ENCODE data around the gene CHST4.

GRCh38 chr16:71568551-71568950, 42.3 kb downstream of the CHST4 start:
- no peak for TF ChIP-seq ETV6 (IDR thresholded peaks at IDR 0.05; ENCODE audit: borderline replicate concordance in 1 of 2, low read depth in 2 of 2, low read length in 1 of 2)
- no peak for TF ChIP-seq ETV6 (CRISPR knock-in tag; IDR thresholded peaks at IDR 0.05; ENCODE audit: borderline replicate concordance)
- TF ChIP-seq POLR2A (conservative IDR thresholded peaks at IDR 0.05), result no peak
- no peak for TF ChIP-seq CTCF (IDR thresholded peaks at IDR 0.05 in 2 of 3, conservative IDR thresholded peaks at IDR 0.05 in 1 of 3; ENCODE audit: insufficient read depth in 2 of 3, low read depth in 1 of 3, low read length in 3 of 3)
- TF ChIP-seq MAFF (IDR thresholded peaks at IDR 0.05; ENCODE audit: low read length), result no peak
- no peak for TF ChIP-seq ZNF133 (CRISPR knock-in tag; IDR thresholded peaks at IDR 0.05)
- TF ChIP-seq FUS (optimal IDR thresholded peaks at IDR 0.05; ENCODE audit: low read depth, low read length), result no peak
- TF ChIP-seq RCOR1 (IDR thresholded peaks at IDR 0.05; ENCODE audit: borderline replicate concordance in 1 of 2, low read depth in 2 of 2, low read length in 2 of 2), result no peak
- no peak for TF ChIP-seq ZNF57 (CRISPR knock-in tag; IDR thresholded peaks at IDR 0.05)
- TF ChIP-seq FOXA1 (IDR thresholded peaks at IDR 0.05; ENCODE audit: borderline replicate concordance), result no peak

Data from K562 (cell line).